Measurements from ENCODE around the gene FAM47B. TPM values are rescaled to one million over a fixed set of nuclear protein-coding genes. Genes with fewer than 3 reads are reported as not detected.

Gene FAM47B
- total and polyA plus RNA-seq, 2 of the 8 experiments (the other 6 are each of a cell fraction or from before 2014, with no cell fraction given) = not detected

DNA sequence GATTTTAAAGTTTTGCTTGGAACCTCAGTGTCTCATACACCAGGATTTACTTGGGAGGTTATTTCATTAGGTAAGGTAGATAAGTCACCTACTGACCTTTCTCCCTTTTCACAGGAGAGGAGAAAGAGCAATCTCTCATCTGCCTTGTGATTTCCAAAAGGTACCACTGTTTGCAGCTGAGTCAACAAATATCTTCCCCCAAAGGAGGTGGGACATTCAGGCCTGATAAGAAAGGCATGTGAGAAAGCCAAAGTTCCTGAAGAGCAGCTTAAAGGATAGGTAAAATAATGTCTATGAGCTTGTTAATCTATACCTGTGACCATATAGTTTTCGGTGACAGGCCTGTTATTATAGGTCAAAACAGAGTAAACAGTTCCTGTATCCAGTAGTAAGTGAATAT, 45.0 kb downstream of the FAM47B start:
- Histone ChIP-seq H3K18ac (ENCODE audit: extremely low read depth, low read length) (no peak overlapping the region), H2BK15ac (ENCODE audit: low read length) (no peak overlapping the region), H3K4ac (replicated peaks; ENCODE audit: insufficient read length, low read depth, low read length) (no peak overlapping the region), H2BK120ac (replicated peaks; ENCODE audit: low read depth, low read length) (no peak overlapping the region), H4K5ac (ENCODE audit: insufficient read length, low read depth, low read length) (no peak overlapping the region), H3K36me3 (ENCODE audit: control insufficient read depth in 2 of 4, insufficient read depth in 4 of 4, low read length in 3 of 4) (no peaks in the 10 kb centered on the region), H3K9ac (replicated peaks in 1 of 4; ENCODE audit: extremely low read depth in 1 of 4, low read depth in 3 of 4, low read length in 3 of 4) (no peak overlapping the region), H3K14ac (ENCODE audit: insufficient read length) (no peak overlapping the region), H2AFZ (ENCODE audit: low read length) (no peak overlapping the region), H3K4me1 (replicated peaks in 1 of 4; ENCODE audit: control insufficient read depth in 3 of 4, insufficient read depth in 4 of 4, low read length in 3 of 4) (no peaks in the 10 kb centered on the region), H4K20me1 (replicated peaks in 1 of 2; ENCODE audit: control insufficient read depth in 1 of 2, insufficient read depth in 2 of 2, low read length in 2 of 2) (no peaks in the 10 kb centered on the region), H3K27ac (ENCODE audit: low read depth, low read length) (no peak overlapping the region), H3K79me1 (ENCODE audit: low read depth, low read length) (no peaks in the 10 kb centered on the region), H2AK5ac (ENCODE audit: low read depth, low read length) (no peak overlapping the region), H3K23me2 (ENCODE audit: low read depth, low read length) (no peaks in the 10 kb centered on the region), H3K79me2 (ENCODE audit: control insufficient read depth in 1 of 2, insufficient read depth in 2 of 2, low read length in 2 of 2) (no peaks in the 10 kb centered on the region), H3K4me3 (ENCODE audit: extremely low read depth in 1 of 4, insufficient read depth in 2 of 4, low read depth in 3 of 4, low read length in 4 of 4) (no peak overlapping the region), H2BK20ac (ENCODE audit: low read length) (no peak overlapping the region), H2BK5ac (ENCODE audit: low read depth, low read length) (no peak overlapping the region), H3K9me3 (ENCODE audit: insufficient read depth in 2 of 2, low read depth in 1 of 2, low read length in 1 of 2) (no peaks in the 10 kb centered on the region), H3K27me3 (replicated peaks in 1 of 4; ENCODE audit: control insufficient read depth in 3 of 4, extremely low read depth in 1 of 4, insufficient read depth in 3 of 4, low read length in 3 of 4) (no peaks in the 10 kb centered on the region), H3K4me2 (ENCODE audit: insufficient read depth in 1 of 2, low read depth in 2 of 2, low read length in 2 of 2) (no peak overlapping the region), H3K56ac (replicated peaks; ENCODE audit: insufficient read length, low read depth, low read length) (no peak overlapping the region), H4K91ac (replicated peaks; ENCODE audit: insufficient read length, low read length) (no peak overlapping the region), H2BK12ac (ENCODE audit: low read depth, low read length) (no peak overlapping the region), H4K8ac (ENCODE audit: extremely low read depth, insufficient read depth, low read length) (no peak overlapping the region), H3K23ac (ENCODE audit: insufficient read length) (no peak overlapping the region)
- TF ChIP-seq CBX5 (IDR thresholded peaks at IDR 0.05; ENCODE audit: low read depth, low read length) (no peak), CHD1 (IDR thresholded peaks at IDR 0.05; ENCODE audit: low read depth, low read length) (no peak), SIRT6 (IDR thresholded peaks at IDR 0.05; ENCODE audit: low read length) (no peak)
- ChIA-PET CTCF (ENCODE audit: partially characterized antibody) (no interaction called here), POLR2A (ENCODE audit: partially characterized antibody) (no interaction called here)
- WGBS, 2 experiments (ENCODE audit: extremely low coverage in 1 of 2, insufficient coverage in 1 of 2, insufficient read length in 1 of 2, insufficient replicate concordance in 2 of 2, low coverage in 1 of 2, low lambda C conversion rate in 2 of 2, missing lambda C conversion rate in 1 of 2) = 100% methylated on average over 1 of the region's 1 CpG; no CpG with 5 or more reads in 1 of the 2 experiments
- no peak for DNase-seq (ENCODE audit: low read depth in 1 of 2, low spot score in 2 of 2)
- no peak for FAIRE-seq
